Measurements from ENCODE around the gene COLGALT1. TPM values are rescaled to one million over a fixed set of nuclear protein-coding genes. Genes with fewer than 3 reads are reported as not detected.
A peak's percentile ranks its signal among the peaks of the same experiment; 100 is the strongest.

The COLGALT1 gene
- total and polyA plus RNA-seq, 9 of the 15 experiments (the other 6 are each of a cell fraction or from before 2014, with no cell fraction given) = 4.9 to 119 (median 82.6) TPM

DNA sequence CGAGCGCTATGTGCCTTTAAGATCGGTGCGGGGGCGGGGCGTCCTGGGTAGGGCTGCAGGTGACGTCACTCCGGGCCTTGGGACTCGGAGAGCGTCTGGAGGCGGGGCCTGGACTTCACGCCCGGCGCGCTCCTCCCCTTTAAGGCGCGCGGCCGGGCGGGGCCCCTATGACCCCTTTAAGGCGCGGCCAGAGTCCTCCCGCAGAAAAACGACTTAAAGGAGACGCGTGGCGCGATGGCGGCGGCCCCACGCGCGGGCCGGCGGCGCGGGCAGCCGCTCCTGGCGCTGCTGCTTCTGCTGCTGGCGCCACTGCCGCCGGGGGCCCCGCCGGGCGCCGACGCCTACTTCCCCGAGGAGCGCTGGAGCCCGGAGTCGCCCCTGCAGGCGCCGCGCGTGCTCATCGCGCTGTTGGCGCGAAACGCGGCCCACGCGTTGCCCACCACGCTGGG is at the start of gene COLGALT1 (continued):
- TF ChIP-seq ATF1 (CRISPR knock-in tag; IDR thresholded peaks at IDR 0.05) (peak; percentile 59), ATF1 (tag; IDR thresholded peaks at IDR 0.05) (peak; percentile 41), ZNF699 (CRISPR knock-in tag; IDR thresholded peaks at IDR 0.05; ENCODE audit: insufficient replicate concordance) (no peak), ZNF695 (CRISPR knock-in tag; IDR thresholded peaks at IDR 0.05) (no peak), PHF8 (IDR thresholded peaks at IDR 0.05; ENCODE audit: borderline replicate concordance, low read length) (peak; percentile 88; the same call in 1 of the 2 replicates), AFF1 (IDR thresholded peaks at IDR 0.05; ENCODE audit: low read depth in 1 of 2, partially characterized antibody in 2 of 2) (no peak), POLR2G (IDR thresholded peaks at IDR 0.05; ENCODE audit: low read depth, low read length) (peak; percentile 78; the same call in 1 of the 2 replicates), ILK (tag; IDR thresholded peaks at IDR 0.05; ENCODE audit: borderline replicate concordance, low read depth) (no peak), U2AF1 (optimal IDR thresholded peaks at IDR 0.05; ENCODE audit: low read depth, low read length) (no peak), SREBF2 (CRISPR knock-in tag; IDR thresholded peaks at IDR 0.05) (no peak), ATF4 (CRISPR knock-in tag; IDR thresholded peaks at IDR 0.05) (no peak), ZNF551 (CRISPR knock-in tag; IDR thresholded peaks at IDR 0.05) (no peak), MCM2 (IDR thresholded peaks at IDR 0.05; ENCODE audit: low read depth) (no peak), HDAC6 (IDR thresholded peaks at IDR 0.05; ENCODE audit: low read depth, low read length) (no peak), SMAD3 (CRISPR knock-in tag; conservative IDR thresholded peaks at IDR 0.05) (no peak), ZNF639 (CRISPR knock-in tag; conservative IDR thresholded peaks at IDR 0.05 in 1 of 2, IDR thresholded peaks at IDR 0.05 in 1 of 2) (peak in 1 of 2 experiments; percentile 66; a peak in 2 of 4 replicates), NR2C1 (IDR thresholded peaks at IDR 0.05) (no peak), NR2C1 (tag; IDR thresholded peaks at IDR 0.05) (no peak)
- TF ChIP-seq, protein P1, sequence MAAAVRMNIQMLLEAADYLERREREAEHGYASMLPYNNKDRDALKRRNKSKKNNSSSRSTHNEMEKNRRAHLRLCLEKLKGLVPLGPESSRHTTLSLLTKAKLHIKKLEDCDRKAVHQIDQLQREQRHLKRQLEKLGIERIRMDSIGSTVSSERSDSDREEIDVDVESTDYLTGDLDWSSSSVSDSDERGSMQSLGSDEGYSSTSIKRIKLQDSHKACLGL (CRISPR knock-in tag; IDR thresholded peaks at IDR 0.05; ENCODE audit: borderline replicate concordance, poor library complexity, severe bottlenecking) = peak; percentile 69
- TF ChIP-seq, protein P2, sequence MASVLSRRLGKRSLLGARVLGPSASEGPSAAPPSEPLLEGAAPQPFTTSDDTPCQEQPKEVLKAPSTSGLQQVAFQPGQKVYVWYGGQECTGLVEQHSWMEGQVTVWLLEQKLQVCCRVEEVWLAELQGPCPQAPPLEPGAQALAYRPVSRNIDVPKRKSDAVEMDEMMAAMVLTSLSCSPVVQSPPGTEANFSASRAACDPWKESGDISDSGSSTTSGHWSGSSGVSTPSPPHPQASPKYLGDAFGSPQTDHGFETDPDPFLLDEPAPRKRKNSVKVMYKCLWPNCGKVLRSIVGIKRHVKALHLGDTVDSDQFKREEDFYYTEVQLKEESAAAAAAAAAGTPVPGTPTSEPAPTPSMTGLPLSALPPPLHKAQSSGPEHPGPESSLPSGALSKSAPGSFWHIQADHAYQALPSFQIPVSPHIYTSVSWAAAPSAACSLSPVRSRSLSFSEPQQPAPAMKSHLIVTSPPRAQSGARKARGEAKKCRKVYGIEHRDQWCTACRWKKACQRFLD (CRISPR knock-in tag; IDR thresholded peaks at IDR 0.05) = peak; percentile 36; the same call in 1 of the 2 replicates

Measured in K562 (cell line).